Measurements from ENCODE around the gene PTPRT. TPM values are rescaled to one million over a fixed set of nuclear protein-coding genes. Genes with fewer than 3 reads are reported as not detected.

The PTPRT gene
- polyA plus RNA-seq, 1 of the 3 experiments (the other 2 are of a cell fraction) = not detected

GRCh38 chr20:42046371-42047085 lies 1143.2 kb downstream of the PTPRT start:
- WGBS (ENCODE audit: low lambda C conversion rate) = 16% methylated on average over 7 of the region's 7 CpGs
- Histone ChIP-seq H3K4me2 (no peak overlapping the region), H3K9me3 (no peaks in the 10 kb centered on the region), H3F3A (replicated peaks; ENCODE audit: insufficient read depth) (no peaks in the 10 kb centered on the region), H3K36me3 (replicated peaks in 1 of 2; ENCODE audit: control insufficient read depth in 1 of 2, insufficient read depth in 2 of 2, low read length in 1 of 2) (no peaks in the 10 kb centered on the region), H4K20me1 (ENCODE audit: insufficient read depth) (no peaks in the 10 kb centered on the region), H3K9ac (no peak overlapping the region), H3K4me3 (ENCODE audit: low read depth in 2 of 2, low read length in 1 of 2) (no peak overlapping the region), H3K27ac (ENCODE audit: low read depth in 2 of 2, low read length in 1 of 2) (peak overlapping the region in 1 of 2 experiments; percentile 71; a peak in 2 of 4 replicates), H3K79me2 (ENCODE audit: insufficient read depth) (no peaks in the 10 kb centered on the region), H3K9me2 (no peaks in the 10 kb centered on the region), H2AFZ (ENCODE audit: low read depth) (no peak overlapping the region), H3K27me3 (ENCODE audit: insufficient read depth) (no peaks in the 10 kb centered on the region), H3K4me1 (ENCODE audit: control insufficient read depth in 1 of 2, insufficient read depth in 2 of 2, low read depth in 1 of 2, low read length in 1 of 2) (peaks cover 0 to 42% of the 10 kb centered on the region in 2 experiments; a peak in 2 of 4 replicates)
- peak; percentile 24 for DNase-seq
- TF ChIP-seq RCOR1 (IDR thresholded peaks at IDR 0.05; ENCODE audit: low read length) (no peak), EP300 (IDR thresholded peaks at IDR 0.05; ENCODE audit: borderline replicate concordance in 1 of 2, low read depth in 1 of 2, low read length in 1 of 2) (peak in 1 of 2 experiments; percentile 14; a peak in 1 of 4 replicates), RXRA (IDR thresholded peaks at IDR 0.05; ENCODE audit: borderline replicate concordance, low read depth) (no peak), RAD21 (IDR thresholded peaks at IDR 0.05; ENCODE audit: low read length) (0 out of 2 replicates have a peak, but pooled peaks have one; percentile 2)
- ChIA-PET CTCF (no interaction called here), POLR2A (no interaction called here)

GRCh38 chr20:42043921-42044320 lies 1145.8 kb downstream of the PTPRT start:
- ChIA-PET POLR2A (interaction anchor here (1.4 kb wide), 1 partner anchor 9 kb away, joined by 4 read pairs; no protein-coding TSS in a partner anchor), CTCF (interaction anchor here (4.7 to 6.0 kb wide), 2 partner anchors 16 to 306 kb away, joined by 24 to 25 read pairs; no protein-coding TSS in a partner anchor)
- TF ChIP-seq RFX5 (IDR thresholded peaks at IDR 0.05; ENCODE audit: low read length) (no peak), ELF1 (IDR thresholded peaks at IDR 0.05) (no peak), MEF2A (IDR thresholded peaks at IDR 0.05; ENCODE audit: borderline replicate concordance, low read depth) (no peak), CHD2 (IDR thresholded peaks at IDR 0.05; ENCODE audit: low read length, partially characterized antibody) (no peak), CTCF (IDR thresholded peaks at IDR 0.05) (no peak), GATA2 (CRISPR knock-in tag; IDR thresholded peaks at IDR 0.05) (no peak), RCOR1 (IDR thresholded peaks at IDR 0.05; ENCODE audit: low read length) (no peak), GABPA (IDR thresholded peaks at IDR 0.05; ENCODE audit: low read depth) (no peak), TEAD4 (IDR thresholded peaks at IDR 0.05; ENCODE audit: borderline replicate concordance, insufficient read depth) (no peak), FOXJ3 (CRISPR knock-in tag; IDR thresholded peaks at IDR 0.05) (no peak), YY1 (IDR thresholded peaks at IDR 0.05; ENCODE audit: low read depth) (no peak), REST (IDR thresholded peaks at IDR 0.05; ENCODE audit: low read depth, low read length) (no peak), SIN3A (IDR thresholded peaks at IDR 0.05; ENCODE audit: borderline replicate concordance, low read depth, low read length) (no peak), NRF1 (IDR thresholded peaks at IDR 0.05; ENCODE audit: low read depth, low read length) (no peak), SMC3 (IDR thresholded peaks at IDR 0.05; ENCODE audit: low read depth, low read length) (no peak), EZH2phosphoT487 (IDR thresholded peaks at IDR 0.05; ENCODE audit: borderline replicate concordance, low read depth) (no peak)
- TF ChIP-seq, protein P1, sequence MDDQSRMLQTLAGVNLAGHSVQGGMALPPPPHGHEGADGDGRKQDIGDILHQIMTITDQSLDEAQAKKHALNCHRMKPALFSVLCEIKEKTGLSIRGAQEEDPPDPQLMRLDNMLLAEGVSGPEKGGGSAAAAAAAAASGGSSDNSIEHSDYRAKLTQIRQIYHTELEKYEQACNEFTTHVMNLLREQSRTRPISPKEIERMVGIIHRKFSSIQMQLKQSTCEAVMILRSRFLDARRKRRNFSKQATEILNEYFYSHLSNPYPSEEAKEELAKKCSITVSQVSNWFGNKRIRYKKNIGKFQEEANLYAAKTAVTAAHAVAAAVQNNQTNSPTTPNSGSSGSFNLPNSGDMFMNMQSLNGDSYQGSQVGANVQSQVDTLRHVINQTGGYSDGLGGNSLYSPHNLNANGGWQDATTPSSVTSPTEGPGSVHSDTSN (IDR thresholded peaks at IDR 0.05) = no peak
- DNase-seq = no peak
- Histone ChIP-seq H3K9me2 (no peaks in the 10 kb centered on the region), H3F3A (replicated peaks; ENCODE audit: insufficient read depth) (no peaks in the 10 kb centered on the region), H3K27me3 (ENCODE audit: insufficient read depth) (no peaks in the 10 kb centered on the region), H3K4me2 (no peak overlapping the region), H3K4me3 (ENCODE audit: low read depth in 2 of 2, low read length in 1 of 2) (no peak overlapping the region), H3K4me1 (ENCODE audit: control insufficient read depth in 1 of 2, insufficient read depth in 2 of 2, low read depth in 1 of 2, low read length in 1 of 2) (peaks cover 0 to 22% of the 10 kb centered on the region in 2 experiments; a peak in 1 of 4 replicates), H3K27ac (ENCODE audit: low read depth in 2 of 2, low read length in 1 of 2) (no peak overlapping the region), H3K36me3 (replicated peaks in 1 of 2; ENCODE audit: control insufficient read depth in 1 of 2, insufficient read depth in 2 of 2, low read length in 1 of 2) (no peaks in the 10 kb centered on the region), H3K9me3 (no peaks in the 10 kb centered on the region), H4K20me1 (ENCODE audit: insufficient read depth) (no peaks in the 10 kb centered on the region), H3K79me2 (ENCODE audit: insufficient read depth) (no peaks in the 10 kb centered on the region), H2AFZ (ENCODE audit: low read depth) (no peak overlapping the region), H3K9ac (no peak overlapping the region)
- WGBS (ENCODE audit: low lambda C conversion rate) = 6% methylated on average over 2 of the region's 2 CpGs

Measured in SK-N-SH (cell line).